GM23338 (cell line): ENCODE data around the gene WWP2. TPM values are rescaled to one million over a fixed set of nuclear protein-coding genes. Genes with fewer than 3 reads are reported as not detected.

Experiments used
- ATAC-seq: fragments of 200-7000 bp; cut with Tn5 transposase; 3 replicates; pipeline ENCODE4 v1.9.1; 2020
- DNase-seq: peaks from one replicate; pipeline ENCODE4 v3.0.0-alpha.2; 2015; ENCODE audit warnings: low spot score
- H2AFZ ChIP-seq: fragments of 200-600 bp; sonication (generic); 2 replicates; pipeline ENCODE4 v1.8.0; 2016; ENCODE audit warnings: antibody characterized with exemption, mild to moderate bottlenecking, moderate library complexity
- H3F3A ChIP-seq: fragments of 200-600 bp; sonication (generic); replicated peaks from 2 replicates; pipeline ENCODE4 v1.8.0; 2017; ENCODE audit warnings: antibody characterized with exemption, mixed run types, low read depth
- H3K27ac ChIP-seq: fragments of 200-600 bp; sonication (generic); 2 replicates; pipeline ENCODE4 v1.6.1; 2016; ENCODE audit warnings: low read depth
- H3K27me3 ChIP-seq: fragments of 200-600 bp; sonication (generic); 2 replicates; pipeline ENCODE4 v1.8.0; 2016; ENCODE audit warnings: mild to moderate bottlenecking, mixed run types, moderate library complexity; ENCODE audit not compliant: insufficient read depth
- H3K36me3 ChIP-seq: fragments of 200-600 bp; sonication (generic); 2 replicates; pipeline ENCODE4 v1.8.0; 2016; ENCODE audit warnings: mild to moderate bottlenecking; ENCODE audit not compliant: insufficient read depth
- H3K4me1 ChIP-seq: fragments of 200-600 bp; sonication (generic); 2 replicates; pipeline ENCODE4 v1.8.0; 2016; ENCODE audit warnings: mild to moderate bottlenecking, moderate library complexity; ENCODE audit not compliant: insufficient read depth
- H3K4me2 ChIP-seq: fragments of 200-600 bp; sonication (generic); 2 replicates; pipeline ENCODE4 v1.7.1; 2017; ENCODE audit warnings: mixed run types
- H3K4me3 ChIP-seq: fragments of 200-600 bp; sonication (generic); 2 replicates; pipeline ENCODE4 v1.6.1; 2016; ENCODE audit warnings: mixed run types
- H3K79me2 ChIP-seq: fragments of 200-600 bp; sonication (generic); replicated peaks from 2 replicates; pipeline ENCODE4 v1.8.0; 2017; ENCODE audit warnings: mild to moderate bottlenecking; ENCODE audit not compliant: insufficient read depth
- H3K9me2 ChIP-seq: fragments of 200-600 bp; sonication (generic); 2 replicates; pipeline ENCODE4 v1.8.0; 2017; ENCODE audit not compliant: insufficient read depth
- H4K20me1 ChIP-seq: fragments of 200-600 bp; sonication (generic); replicated peaks from 2 replicates; pipeline ENCODE4 v1.8.0; 2017; ENCODE audit warnings: mild to moderate bottlenecking; ENCODE audit not compliant: insufficient read depth
- H3K27ac Mint-ChIP-seq: 2 replicates; pipeline ENCODE4 v1.8.0; 2020; ENCODE audit warnings: inconsistent platforms, mild to moderate bottlenecking, moderate library complexity, mixed read lengths
- H3K27me3 Mint-ChIP-seq: 3 replicates; pipeline ENCODE4 v1.8.0; 2022; ENCODE audit warnings: low read depth, mild to moderate bottlenecking, moderate library complexity, mixed read lengths, inconsistent platforms; ENCODE audit not compliant: insufficient read depth, poor library complexity
- H3K36me3 Mint-ChIP-seq: 3 replicates; pipeline ENCODE4 v1.8.0; 2021; ENCODE audit warnings: low read depth, mild to moderate bottlenecking, inconsistent platforms, moderate library complexity, mixed read lengths
- H3K4me1 Mint-ChIP-seq: 3 replicates; pipeline ENCODE4 v1.8.0; 2020; ENCODE audit warnings: mild to moderate bottlenecking, inconsistent platforms, mixed read lengths
- H3K4me3 Mint-ChIP-seq: 3 replicates; pipeline ENCODE4 v1.8.0; 2021; ENCODE audit warnings: moderate library complexity, mild to moderate bottlenecking, inconsistent platforms, mixed read lengths
- H3K9me3 Mint-ChIP-seq: 3 replicates; pipeline ENCODE4 v1.8.0; 2020; ENCODE audit warnings: moderate library complexity, mild to moderate bottlenecking, inconsistent platforms, mixed read lengths
- CREB1 ChIP-seq: fragments of 250-450 bp; sonication (Bioruptor Pico); IDR thresholded peaks from 2 replicates; pipeline ENCODE4 v1.5.0; 2020; ENCODE audit warnings: low read depth, mild to moderate bottlenecking, moderate library complexity
- EZH2phosphoT487 ChIP-seq: fragments of 200-600 bp; sonication (generic); IDR thresholded peaks from one replicate; pipeline ENCODE4 v1.8.1; 2018; ENCODE audit warnings: antibody characterized with exemption; ENCODE audit not compliant: unreplicated experiment
- JUNB ChIP-seq: IDR thresholded peaks from one replicate; pipeline ENCODE4 v1.6.1; 2016; ENCODE audit warnings: antibody characterized with exemption; ENCODE audit not compliant: unreplicated experiment
- POLR2AphosphoS5 ChIP-seq: IDR thresholded peaks from 2 replicates; pipeline ENCODE4 v1.6.1; 2016; ENCODE audit warnings: antibody characterized with exemption, low read depth
- STAT1 ChIP-seq: IDR thresholded peaks from one replicate; pipeline ENCODE4 v1.6.1; 2016; ENCODE audit warnings: antibody characterized with exemption; ENCODE audit not compliant: unreplicated experiment
- ZNF114 ChIP-seq: fragments of 250-450 bp; sonication (Bioruptor Pico); IDR thresholded peaks from 2 replicates; pipeline ENCODE4 v1.5.0; 2020; ENCODE audit warnings: mild to moderate bottlenecking, moderate library complexity
- ZNF331 ChIP-seq: fragments of 250-450 bp; sonication (Bioruptor Pico); IDR thresholded peaks from 2 replicates; pipeline ENCODE4 v1.5.0; 2020; ENCODE audit warnings: low read depth, mild to moderate bottlenecking, moderate library complexity
- polyA plus RNA-seq: library from polyadenylated mRNA; unstranded; fragments of >200 nt; fragmentation: Nextera tagmentation; extraction: Ambion mirVana; gene quantifications from 2 replicates; pipeline ENCODE4 v1.2.1, GENCODE V29; 2016
- total RNA-seq: library from RNA; depleted of rRNA; stranded (reverse); fragments of >200 nt; shearing (Covaris generic); gene quantifications from 2 replicates; pipeline ENCODE4 v1.2.3, GENCODE V29; 2014
- TF ChIP-seq, protein P1 (sequence below), 2 experiments: fragments of 200-600 bp in 1 of 2; sonication (generic) in 1 of 2; conservative IDR thresholded peaks; 2 replicates each; pipeline versions ENCODE4 v1.5.1 to v1.6.1; 2016 to 2017; ENCODE audit warnings: antibody characterized with exemption in 2 of 2, low read depth in 2 of 2, mild to moderate bottlenecking in 2 of 2, moderate library complexity in 1 of 2
- TF ChIP-seq, protein P2 (sequence below): IDR thresholded peaks from one replicate; pipeline ENCODE4 v1.6.1; 2018; ENCODE audit warnings: antibody characterized with exemption; ENCODE audit not compliant: unreplicated experiment
- TF ChIP-seq, protein P3 (sequence below): fragments of 250-450 bp; sonication (Bioruptor Pico); IDR thresholded peaks from 2 replicates; pipeline ENCODE4 v1.5.0; 2020; ENCODE audit warnings: mild to moderate bottlenecking, moderate library complexity

Gene WWP2
- total and polyA plus RNA-seq, 2 experiments from 2014 or later: 12.3 to 35.5 TPM

DNA sequence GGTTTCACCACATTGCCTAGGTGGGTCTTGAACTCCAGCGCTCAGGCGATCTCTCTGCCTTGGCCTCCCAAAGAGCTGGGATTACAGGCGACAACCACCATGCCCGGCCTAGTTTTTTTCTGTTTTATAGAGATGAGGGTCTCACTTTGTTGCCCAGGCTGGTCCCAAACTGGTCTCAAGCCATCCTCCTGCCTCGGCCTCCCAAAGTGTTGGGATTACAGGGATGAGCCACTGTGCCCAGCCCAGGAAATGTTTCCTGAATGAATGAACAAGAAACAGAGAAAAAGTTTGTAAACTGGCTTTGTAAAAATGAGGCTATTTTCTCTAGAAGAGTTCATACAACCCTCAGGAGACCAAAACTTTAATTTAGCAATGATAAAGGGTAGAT is 68.0 kb downstream of the WWP2 start:
- Mint-ChIP-seq H3K36me3 (no peaks in the 10 kb centered on the region; the same call in 2 of the 3 replicates), H3K9me3 (no peaks in the 10 kb centered on the region), H3K4me3 (no peak overlapping the region), H3K4me1 (peaks cover 12% of the 10 kb centered on the region), H3K27ac (no peak overlapping the region), H3K27me3 (peaks cover 6% of the 10 kb centered on the region)
- H4K20me1 ChIP-seq: no peaks in the 10 kb centered on the region; the same call in 1 of the 2 replicates
- H3K27me3 ChIP-seq: no peaks in the 10 kb centered on the region
- peaks cover 6% of the 10 kb centered on the region; the same call in 1 of the 2 replicates for H3K4me1 ChIP-seq
- no peaks in the 10 kb centered on the region for H3F3A ChIP-seq
- no peaks in the 10 kb centered on the region for H3K79me2 ChIP-seq
- ATAC-seq: no peak
- no peaks in the 10 kb centered on the region for H3K36me3 ChIP-seq
- no peak overlapping the region; the same call in 1 of the 2 replicates for H3K27ac ChIP-seq
- no peak for TF ChIP-seq POLR2AphosphoS5
- no peak overlapping the region for H2AFZ ChIP-seq
- H3K9me2 ChIP-seq: no peaks in the 10 kb centered on the region
- no peak for DNase-seq
- H3K4me3 ChIP-seq: no peak overlapping the region
- no peak overlapping the region for H3K4me2 ChIP-seq

DNA sequence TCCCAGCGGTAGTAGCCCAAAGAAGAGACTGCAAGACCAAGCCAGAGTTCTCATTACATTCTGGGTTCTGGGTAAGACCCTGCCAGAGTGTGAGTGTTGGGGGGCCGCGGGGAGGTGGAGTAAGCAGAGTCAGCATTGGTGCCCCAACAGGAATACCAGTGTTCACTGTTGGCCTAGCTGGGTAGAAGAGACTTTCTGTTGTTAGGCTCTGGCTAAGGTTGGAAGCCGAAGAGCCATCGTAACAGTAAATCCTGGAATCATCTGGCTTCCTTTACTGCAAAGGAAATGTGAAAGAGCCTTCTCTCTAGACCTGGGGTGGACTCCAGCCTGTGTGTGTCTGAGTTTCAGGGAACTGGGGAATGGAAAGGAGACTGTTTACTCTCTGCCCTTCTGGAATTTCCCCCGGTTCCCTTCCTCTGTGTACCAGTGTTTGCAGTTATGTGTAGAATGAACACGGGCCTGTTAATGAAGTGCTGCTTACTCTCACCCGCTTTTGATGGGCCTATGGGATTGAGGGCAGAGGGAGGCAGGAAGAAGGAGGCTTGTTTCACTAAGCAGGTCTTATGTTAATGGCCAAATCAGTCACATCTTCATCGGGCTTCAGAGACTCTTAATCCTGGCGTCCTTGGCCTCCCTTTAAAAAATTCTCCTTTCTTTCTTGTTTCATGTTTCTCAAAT is 68.5 kb downstream of the WWP2 start:
- H3K27me3 Mint-ChIP-seq: peaks cover 6% of the 10 kb centered on the region
- no peak overlapping the region for H3K4me3 Mint-ChIP-seq
- H3K27ac ChIP-seq: no peak overlapping the region; the same call in 1 of the 2 replicates
- no peaks in the 10 kb centered on the region; the same call in 2 of the 3 replicates for H3K36me3 Mint-ChIP-seq
- H3K4me1 ChIP-seq: peaks cover 6% of the 10 kb centered on the region; the same call in 1 of the 2 replicates
- H3K4me3 ChIP-seq: no peak overlapping the region
- H3K9me2 ChIP-seq: no peaks in the 10 kb centered on the region
- no peaks in the 10 kb centered on the region for H3K27me3 ChIP-seq
- no peaks in the 10 kb centered on the region for H3K79me2 ChIP-seq
- no peak for DNase-seq
- H3K36me3 ChIP-seq: no peaks in the 10 kb centered on the region
- no peak overlapping the region for H3K27ac Mint-ChIP-seq
- peaks cover 12% of the 10 kb centered on the region for H3K4me1 Mint-ChIP-seq
- no peak for ATAC-seq
- H3F3A ChIP-seq: no peaks in the 10 kb centered on the region
- H3K4me2 ChIP-seq: no peak overlapping the region
- H2AFZ ChIP-seq: no peak overlapping the region
- no peaks in the 10 kb centered on the region; the same call in 1 of the 2 replicates for H4K20me1 ChIP-seq
- no peaks in the 10 kb centered on the region for H3K9me3 Mint-ChIP-seq
- TF ChIP-seq, protein P1, sequence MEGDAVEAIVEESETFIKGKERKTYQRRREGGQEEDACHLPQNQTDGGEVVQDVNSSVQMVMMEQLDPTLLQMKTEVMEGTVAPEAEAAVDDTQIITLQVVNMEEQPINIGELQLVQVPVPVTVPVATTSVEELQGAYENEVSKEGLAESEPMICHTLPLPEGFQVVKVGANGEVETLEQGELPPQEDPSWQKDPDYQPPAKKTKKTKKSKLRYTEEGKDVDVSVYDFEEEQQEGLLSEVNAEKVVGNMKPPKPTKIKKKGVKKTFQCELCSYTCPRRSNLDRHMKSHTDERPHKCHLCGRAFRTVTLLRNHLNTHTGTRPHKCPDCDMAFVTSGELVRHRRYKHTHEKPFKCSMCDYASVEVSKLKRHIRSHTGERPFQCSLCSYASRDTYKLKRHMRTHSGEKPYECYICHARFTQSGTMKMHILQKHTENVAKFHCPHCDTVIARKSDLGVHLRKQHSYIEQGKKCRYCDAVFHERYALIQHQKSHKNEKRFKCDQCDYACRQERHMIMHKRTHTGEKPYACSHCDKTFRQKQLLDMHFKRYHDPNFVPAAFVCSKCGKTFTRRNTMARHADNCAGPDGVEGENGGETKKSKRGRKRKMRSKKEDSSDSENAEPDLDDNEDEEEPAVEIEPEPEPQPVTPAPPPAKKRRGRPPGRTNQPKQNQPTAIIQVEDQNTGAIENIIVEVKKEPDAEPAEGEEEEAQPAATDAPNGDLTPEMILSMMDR (conservative IDR thresholded peaks at IDR 0.05; ENCODE audit: low read depth in 2 of 2): no peak
- no peak for TF ChIP-seq JUNB
- no peak for TF ChIP-seq CREB1 (CRISPR knock-in tag)
- TF ChIP-seq POLR2AphosphoS5: no peak
- no peak for TF ChIP-seq EZH2phosphoT487
- TF ChIP-seq, protein P2, sequence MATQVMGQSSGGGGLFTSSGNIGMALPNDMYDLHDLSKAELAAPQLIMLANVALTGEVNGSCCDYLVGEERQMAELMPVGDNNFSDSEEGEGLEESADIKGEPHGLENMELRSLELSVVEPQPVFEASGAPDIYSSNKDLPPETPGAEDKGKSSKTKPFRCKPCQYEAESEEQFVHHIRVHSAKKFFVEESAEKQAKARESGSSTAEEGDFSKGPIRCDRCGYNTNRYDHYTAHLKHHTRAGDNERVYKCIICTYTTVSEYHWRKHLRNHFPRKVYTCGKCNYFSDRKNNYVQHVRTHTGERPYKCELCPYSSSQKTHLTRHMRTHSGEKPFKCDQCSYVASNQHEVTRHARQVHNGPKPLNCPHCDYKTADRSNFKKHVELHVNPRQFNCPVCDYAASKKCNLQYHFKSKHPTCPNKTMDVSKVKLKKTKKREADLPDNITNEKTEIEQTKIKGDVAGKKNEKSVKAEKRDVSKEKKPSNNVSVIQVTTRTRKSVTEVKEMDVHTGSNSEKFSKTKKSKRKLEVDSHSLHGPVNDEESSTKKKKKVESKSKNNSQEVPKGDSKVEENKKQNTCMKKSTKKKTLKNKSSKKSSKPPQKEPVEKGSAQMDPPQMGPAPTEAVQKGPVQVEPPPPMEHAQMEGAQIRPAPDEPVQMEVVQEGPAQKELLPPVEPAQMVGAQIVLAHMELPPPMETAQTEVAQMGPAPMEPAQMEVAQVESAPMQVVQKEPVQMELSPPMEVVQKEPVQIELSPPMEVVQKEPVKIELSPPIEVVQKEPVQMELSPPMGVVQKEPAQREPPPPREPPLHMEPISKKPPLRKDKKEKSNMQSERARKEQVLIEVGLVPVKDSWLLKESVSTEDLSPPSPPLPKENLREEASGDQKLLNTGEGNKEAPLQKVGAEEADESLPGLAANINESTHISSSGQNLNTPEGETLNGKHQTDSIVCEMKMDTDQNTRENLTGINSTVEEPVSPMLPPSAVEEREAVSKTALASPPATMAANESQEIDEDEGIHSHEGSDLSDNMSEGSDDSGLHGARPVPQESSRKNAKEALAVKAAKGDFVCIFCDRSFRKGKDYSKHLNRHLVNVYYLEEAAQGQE: no peak
- TF ChIP-seq, protein P3, sequence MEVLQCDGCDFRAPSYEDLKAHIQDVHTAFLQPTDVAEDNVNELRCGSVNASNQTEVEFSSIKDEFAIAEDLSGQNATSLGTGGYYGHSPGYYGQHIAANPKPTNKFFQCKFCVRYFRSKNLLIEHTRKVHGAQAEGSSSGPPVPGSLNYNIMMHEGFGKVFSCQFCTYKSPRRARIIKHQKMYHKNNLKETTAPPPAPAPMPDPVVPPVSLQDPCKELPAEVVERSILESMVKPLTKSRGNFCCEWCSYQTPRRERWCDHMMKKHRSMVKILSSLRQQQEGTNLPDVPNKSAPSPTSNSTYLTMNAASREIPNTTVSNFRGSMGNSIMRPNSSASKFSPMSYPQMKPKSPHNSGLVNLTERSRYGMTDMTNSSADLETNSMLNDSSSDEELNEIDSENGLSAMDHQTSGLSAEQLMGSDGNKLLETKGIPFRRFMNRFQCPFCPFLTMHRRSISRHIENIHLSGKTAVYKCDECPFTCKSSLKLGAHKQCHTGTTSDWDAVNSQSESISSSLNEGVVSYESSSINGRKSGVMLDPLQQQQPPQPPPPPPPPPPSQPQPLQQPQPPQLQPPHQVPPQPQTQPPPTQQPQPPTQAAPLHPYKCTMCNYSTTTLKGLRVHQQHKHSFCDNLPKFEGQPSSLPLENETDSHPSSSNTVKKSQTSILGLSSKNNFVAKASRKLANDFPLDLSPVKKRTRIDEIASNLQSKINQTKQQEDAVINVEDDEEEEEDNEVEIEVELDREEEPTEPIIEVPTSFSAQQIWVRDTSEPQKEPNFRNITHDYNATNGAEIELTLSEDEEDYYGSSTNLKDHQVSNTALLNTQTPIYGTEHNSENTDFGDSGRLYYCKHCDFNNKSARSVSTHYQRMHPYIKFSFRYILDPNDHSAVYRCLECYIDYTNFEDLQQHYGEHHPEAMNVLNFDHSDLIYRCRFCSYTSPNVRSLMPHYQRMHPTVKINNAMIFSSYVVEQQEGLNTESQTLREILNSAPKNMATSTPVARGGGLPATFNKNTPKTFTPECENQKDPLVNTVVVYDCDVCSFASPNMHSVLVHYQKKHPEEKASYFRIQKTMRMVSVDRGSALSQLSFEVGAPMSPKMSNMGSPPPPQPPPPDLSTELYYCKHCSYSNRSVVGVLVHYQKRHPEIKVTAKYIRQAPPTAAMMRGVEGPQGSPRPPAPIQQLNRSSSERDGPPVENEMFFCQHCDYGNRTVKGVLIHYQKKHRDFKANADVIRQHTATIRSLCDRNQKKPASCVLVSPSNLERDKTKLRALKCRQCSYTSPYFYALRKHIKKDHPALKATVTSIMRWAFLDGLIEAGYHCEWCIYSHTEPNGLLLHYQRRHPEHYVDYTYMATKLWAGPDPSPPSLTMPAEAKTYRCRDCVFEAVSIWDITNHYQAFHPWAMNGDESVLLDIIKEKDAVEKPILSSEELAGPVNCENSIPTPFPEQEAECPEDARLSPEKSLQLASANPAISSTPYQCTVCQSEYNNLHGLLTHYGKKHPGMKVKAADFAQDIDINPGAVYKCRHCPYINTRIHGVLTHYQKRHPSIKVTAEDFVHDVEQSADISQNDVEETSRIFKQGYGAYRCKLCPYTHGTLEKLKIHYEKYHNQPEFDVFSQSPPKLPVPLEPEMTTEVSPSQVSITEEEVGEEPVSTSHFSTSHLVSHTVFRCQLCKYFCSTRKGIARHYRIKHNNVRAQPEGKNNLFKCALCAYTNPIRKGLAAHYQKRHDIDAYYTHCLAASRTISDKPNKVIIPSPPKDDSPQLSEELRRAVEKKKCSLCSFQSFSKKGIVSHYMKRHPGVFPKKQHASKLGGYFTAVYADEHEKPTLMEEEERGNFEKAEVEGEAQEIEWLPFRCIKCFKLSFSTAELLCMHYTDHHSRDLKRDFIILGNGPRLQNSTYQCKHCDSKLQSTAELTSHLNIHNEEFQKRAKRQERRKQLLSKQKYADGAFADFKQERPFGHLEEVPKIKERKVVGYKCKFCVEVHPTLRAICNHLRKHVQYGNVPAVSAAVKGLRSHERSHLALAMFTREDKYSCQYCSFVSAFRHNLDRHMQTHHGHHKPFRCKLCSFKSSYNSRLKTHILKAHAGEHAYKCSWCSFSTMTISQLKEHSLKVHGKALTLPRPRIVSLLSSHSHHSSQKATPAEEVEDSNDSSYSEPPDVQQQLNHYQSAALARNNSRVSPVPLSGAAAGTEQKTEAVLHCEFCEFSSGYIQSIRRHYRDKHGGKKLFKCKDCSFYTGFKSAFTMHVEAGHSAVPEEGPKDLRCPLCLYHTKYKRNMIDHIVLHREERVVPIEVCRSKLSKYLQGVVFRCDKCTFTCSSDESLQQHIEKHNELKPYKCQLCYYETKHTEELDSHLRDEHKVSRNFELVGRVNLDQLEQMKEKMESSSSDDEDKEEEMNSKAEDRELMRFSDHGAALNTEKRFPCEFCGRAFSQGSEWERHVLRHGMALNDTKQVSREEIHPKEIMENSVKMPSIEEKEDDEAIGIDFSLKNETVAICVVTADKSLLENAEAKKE: no peak
- no peak for TF ChIP-seq ZNF114 (CRISPR knock-in tag)
- no peak for TF ChIP-seq STAT1
- no peak for TF ChIP-seq ZNF331 (CRISPR knock-in tag)
